NCI-H226 (cell line): ENCODE data around the gene RAB20.
"Not testable (repeated sequence)": the region's sequence is repeated elsewhere in the genome, so short reads cannot be mapped to it uniquely, and the experiment has no call there.

Source experiments
- DNase-seq: peaks from one replicate; pipeline ENCODE4 v3.0.0-alpha.2; 2015

RAB20 gene

GRCh38 chr13:110561344-110562035 is at the start of gene RAB20:
Gene RAB20, minus strand, starts transcription at chr13:110561722. Its CDS starts 203 bp downstream, at chr13:110561519.
- DNase-seq, result peak; percentile 69

- DNase-seq, result no peak
Observed at GRCh38 chr13:110610955-110611595, 49.6 kb upstream of the RAB20 start.

- DNase-seq, result no peak
Observed at GRCh38 chr13:110607675-110608224, 46.2 kb upstream of the RAB20 start.

- not testable (repeated sequence) for DNase-seq
Observed at GRCh38 chr13:110606281-110606680, 44.8 kb upstream of the RAB20 start.

GRCh38 chr13:110605132-110605531 is 43.6 kb upstream of the RAB20 start:
- no peak for DNase-seq

- no peak for DNase-seq
Observed at GRCh38 chr13:110600980-110601379, 39.5 kb upstream of the RAB20 start.

- no peak for DNase-seq
Observed at GRCh38 chr13:110600261-110600819, 38.8 kb upstream of the RAB20 start.

GRCh38 chr13:110597041-110597689 is 35.6 kb upstream of the RAB20 start:
- DNase-seq, result no peak

- DNase-seq, result no peak
Observed at GRCh38 chr13:110593430-110594130, 32.1 kb upstream of the RAB20 start.

GRCh38 chr13:110592665-110593064 is 31.1 kb upstream of the RAB20 start:
- no peak for DNase-seq

- no peak for DNase-seq
Observed at GRCh38 chr13:110590577-110590976, 29.1 kb upstream of the RAB20 start.

GRCh38 chr13:110589793-110590390 is 28.4 kb upstream of the RAB20 start:
- DNase-seq, result no peak

GRCh38 chr13:110583178-110583865 is 21.8 kb upstream of the RAB20 start:
- DNase-seq, result no peak

GRCh38 chr13:110582421-110582954 is 21.0 kb upstream of the RAB20 start:
- no peak for DNase-seq

- no peak for DNase-seq
Observed at GRCh38 chr13:110581506-110582185, 20.1 kb upstream of the RAB20 start.

GRCh38 chr13:110580800-110581199 is 19.3 kb upstream of the RAB20 start:
- DNase-seq, result no peak

- DNase-seq, result no peak
Observed at GRCh38 chr13:110578363-110578762, 16.8 kb upstream of the RAB20 start.

GRCh38 chr13:110576736-110577476 is 15.4 kb upstream of the RAB20 start:
- no peak for DNase-seq

GRCh38 chr13:110576070-110576394 is 14.5 kb upstream of the RAB20 start:
- no peak for DNase-seq
